Stimulated activated CD4-positive, alpha-beta T cell treated with anti-CD3 and anti-CD28 coated beads, Interleukin-4, amount 100 ng/mL, for 24 hours (primary cell): ENCODE measurements around the gene RORC.

Experiments
- DNase-seq: peaks from one replicate; pipeline ENCODE4 v3.0.0-alpha.2; 2020

RORC gene

DNA sequence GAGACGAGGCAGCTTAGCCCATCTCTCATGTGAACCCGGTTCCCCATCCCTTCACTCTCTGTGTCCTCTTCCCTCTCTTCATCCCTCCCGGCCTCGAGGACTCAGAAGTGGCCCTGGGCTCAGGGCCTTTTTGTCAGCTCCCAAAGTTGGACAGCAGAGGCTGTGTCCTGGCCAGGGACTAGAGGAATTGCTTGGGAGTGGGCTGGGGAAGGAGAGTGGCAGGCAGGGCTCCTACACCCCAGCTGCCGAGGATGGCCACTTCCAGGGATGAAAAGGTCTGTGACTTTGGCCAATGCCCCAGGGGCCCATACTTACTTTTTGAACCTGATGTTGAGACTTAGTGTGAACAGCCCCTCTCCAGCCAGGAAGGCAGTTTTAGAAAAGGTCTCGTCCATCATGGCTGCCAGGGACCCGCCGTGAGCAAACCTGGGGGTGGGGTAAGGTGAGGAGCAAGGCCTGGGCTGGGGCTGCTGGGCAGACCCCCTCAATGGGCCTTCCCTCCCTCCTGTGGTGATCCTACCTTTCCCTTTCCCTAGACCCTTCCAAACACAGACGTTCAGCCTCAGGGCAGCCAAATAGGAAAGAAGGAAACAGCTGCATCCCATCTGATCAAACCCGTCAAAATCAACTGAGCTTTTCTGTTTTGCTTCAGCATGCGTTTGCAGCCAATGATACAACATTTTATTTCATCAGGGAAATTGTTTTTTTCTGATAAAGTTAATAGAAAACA is 16.4 kb upstream of the RORC start:
- DNase-seq: no peak

DNA sequence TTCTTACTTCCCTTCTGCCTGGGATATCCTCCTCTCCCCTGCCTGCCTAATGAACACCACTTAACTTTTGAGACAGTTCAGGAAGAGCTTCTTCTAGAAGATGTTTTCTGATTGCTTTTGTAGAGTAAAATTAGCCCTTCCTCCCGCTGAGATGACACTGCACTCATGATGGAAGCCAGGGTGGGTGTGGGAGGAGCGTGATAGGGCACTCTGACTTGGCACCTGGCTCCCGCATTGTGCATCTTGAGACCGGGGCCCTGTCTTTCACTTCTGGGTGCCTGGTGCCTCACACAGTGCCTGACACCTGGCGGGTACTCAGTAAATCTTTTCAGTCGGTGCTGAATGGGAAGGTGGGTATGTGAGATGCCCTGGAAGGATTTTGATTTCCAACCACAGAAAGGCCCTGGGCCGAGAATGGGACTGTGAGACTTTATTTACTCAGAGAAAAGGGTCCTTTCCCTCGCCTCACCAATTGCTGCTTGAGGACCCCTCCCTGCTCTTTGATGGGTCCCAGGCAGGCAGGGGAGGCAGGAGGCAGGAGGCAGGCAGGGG is 15.2 kb upstream of the RORC start:
- no peak for DNase-seq

DNA sequence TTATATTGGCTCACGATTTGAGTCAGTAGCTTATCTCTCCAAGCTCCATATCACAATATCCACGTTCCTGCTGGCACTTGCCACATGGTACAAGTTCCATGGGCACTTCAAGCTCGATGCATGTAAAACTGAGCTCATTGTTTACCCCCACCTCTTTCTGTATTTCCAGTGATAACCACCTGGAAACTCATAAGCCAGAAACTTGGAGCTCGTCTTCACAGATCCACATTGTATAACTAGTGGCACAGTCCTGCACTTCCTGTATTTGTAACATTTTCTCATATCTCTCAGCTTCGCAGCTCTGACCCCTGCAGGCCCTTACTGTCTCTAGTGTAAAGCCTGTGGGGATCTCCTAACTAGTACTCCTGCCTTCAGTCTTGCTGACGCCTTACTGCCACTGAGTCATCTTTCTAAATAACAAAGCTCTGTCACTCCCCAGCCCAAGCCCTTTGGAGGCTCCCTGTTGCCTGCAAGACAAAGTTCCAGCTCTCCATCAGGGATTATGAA is 14.5 kb upstream of the RORC start:
- no peak for DNase-seq

DNA sequence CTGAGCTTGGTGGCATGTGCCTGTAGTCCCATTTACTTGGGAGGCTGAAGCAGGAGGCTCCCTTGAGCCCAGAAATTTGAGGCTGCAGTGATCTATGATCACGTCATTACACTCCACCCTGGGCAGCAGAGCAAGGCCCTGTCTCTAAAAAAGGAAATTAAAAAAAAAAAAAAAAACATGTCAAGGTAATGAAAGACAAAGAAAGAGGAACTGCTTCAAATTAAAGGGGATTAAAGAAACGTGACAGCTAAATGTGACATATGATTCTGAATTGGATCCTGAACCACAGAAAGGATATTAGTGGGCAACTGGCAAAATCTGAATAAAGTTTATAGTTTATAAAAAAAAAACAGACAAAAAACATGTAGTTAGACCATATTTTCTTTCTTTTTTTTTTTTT is 11.8 kb upstream of the RORC start:
- no peak for DNase-seq

DNA sequence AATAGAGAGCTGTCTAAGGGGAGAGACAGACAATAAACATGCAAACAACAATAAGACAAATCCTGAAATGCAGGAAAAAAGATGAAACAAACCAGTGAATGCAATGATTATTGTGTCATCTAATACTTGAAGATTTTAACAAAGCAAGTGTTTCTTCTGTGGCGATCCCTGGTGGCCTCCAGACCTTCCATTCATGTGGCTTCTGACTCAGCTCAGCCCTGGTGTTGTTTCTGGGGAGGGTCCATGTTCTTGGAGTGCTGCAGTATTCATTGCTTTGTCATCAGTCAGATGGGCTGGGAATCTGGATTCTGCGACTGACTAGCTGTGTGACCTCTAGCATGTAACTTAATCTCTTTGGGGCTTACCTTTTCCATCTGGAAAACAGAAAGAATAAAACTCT is 9.5 kb upstream of the RORC start:
- no peak for DNase-seq

DNA sequence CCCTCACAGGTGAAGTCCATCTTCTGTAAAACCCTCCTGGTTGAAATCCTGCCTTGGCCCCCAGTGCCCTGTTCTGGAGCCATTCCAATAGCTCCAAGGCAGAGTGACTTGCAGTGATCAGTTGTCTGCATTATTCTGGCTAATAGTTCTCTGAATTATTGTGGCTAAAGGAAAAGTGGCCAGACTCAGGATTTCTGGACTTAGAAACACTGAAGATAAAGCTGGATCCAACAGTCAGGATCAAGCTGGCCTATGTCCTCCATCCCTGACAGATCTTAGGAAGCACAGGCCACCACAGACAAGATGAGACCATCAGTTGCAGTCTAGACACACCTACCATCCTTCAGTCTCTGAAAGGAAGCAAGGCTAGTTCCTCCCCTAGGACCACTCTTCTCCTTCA is 8.8 kb upstream of the RORC start:
- DNase-seq: no peak

DNA sequence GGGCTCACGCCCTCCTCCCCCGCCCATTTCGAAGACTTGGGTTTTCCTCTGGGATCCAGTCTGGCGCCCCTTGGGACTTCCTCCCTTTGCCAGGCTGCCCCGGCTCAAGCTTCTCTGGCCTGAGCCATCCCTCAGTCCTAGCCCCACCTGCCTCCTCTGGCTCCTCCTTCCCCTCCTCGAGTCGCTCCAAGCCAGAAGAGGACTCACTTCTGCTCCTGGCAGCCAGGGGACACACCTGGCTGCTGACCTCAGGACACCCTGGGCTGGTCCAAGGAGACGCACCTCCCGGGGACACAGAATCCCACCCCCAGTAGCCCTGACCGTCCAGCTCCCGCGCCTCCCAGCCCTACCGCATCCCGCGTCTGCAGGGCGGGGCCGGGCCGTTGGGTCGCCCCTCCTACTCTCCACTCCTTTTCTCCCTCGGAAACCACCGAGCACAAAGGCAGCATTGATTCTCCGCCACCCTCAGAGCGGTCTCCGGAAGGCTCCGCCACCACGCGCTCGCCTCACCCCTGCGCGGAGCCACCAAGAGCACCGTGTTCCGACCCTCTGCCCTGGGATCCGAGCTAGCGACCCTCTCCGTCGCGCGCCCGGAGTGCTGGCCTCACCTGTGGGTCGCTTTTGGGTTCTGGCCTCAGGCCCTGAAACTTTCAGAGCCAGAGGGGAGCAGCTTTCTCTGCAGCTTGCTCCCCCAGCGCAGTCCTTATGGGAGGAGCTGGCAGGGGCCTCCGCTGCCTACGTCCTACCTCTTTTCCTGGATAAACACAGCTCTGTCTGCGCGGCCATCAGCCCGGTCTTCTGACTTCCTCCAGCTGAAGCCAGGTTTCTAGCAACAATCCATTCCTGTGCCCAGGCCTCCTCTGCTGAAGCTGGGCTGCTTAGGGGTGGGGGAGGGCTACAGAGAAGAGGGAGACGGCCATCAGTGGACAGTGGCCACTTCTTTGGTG is 8.1 kb upstream of the RORC start, which contains the start of gene C2CD4D:
Gene C2CD4D (minus strand): TSS at position 364 of the 947 bp plus-strand sequence. CDS start 831 bp downstream, outside the sequence.
- DNase-seq: peak; percentile 71

DNA sequence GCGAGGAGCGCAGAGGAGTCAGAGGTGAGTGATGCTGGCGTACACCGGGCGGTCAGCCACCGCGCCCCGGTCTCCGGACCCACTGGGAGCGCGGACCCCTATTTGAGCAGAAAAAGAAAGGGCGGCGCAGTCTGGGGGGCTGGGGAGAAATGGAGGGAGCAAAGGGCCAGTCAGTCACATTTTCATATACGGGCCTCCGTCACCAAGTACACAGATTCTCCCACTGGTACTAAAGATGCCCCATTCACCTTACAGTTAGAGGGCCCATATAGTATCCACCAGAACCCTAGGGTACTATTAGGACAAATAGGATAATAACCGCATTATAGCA is 7.4 kb upstream of the RORC start:
- no peak for DNase-seq

DNA sequence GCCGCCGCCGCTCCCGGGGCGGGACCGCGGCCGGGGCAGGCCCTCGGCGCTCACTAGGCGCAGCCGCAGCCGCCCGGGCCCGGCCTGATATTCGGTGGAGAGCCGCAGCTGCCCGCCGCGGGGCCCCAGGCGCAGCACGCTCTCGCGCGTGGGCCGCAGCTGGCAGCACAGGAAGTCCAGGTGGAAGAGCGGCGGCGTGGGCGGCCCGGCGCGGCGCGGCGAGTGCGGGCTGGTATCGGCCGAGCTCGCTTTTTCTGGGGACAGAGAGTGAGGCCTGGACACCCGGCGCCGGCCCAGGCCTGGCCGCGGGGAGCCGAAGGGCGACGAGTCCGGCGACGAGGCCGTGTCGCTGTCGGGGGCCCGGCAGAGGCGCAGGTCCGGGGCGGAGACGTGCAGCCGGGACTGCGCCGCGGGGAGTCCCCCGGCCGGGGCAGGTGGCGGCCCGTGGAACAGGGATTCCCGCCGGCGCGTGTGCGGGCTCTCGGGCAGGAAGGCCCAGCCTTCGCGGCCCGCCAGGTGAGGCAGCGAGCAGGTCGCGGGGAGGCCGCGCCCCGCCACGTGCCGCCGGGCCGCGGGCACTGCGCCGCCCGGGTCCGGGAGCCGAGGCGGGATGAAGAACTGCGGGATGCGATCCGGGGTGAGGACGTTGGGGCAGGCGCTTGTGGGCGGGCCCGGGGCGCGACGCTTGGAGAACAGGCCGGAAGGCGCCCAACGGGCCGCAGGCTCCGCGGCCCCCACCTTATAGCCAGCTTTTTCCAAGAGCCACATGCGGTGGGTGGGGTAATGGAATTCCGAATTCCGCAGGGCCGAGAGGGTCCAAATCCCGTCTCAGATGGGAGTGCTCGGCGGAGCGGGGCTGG is 6.8 kb upstream of the RORC start:
- DNase-seq: peak; percentile 52

DNA sequence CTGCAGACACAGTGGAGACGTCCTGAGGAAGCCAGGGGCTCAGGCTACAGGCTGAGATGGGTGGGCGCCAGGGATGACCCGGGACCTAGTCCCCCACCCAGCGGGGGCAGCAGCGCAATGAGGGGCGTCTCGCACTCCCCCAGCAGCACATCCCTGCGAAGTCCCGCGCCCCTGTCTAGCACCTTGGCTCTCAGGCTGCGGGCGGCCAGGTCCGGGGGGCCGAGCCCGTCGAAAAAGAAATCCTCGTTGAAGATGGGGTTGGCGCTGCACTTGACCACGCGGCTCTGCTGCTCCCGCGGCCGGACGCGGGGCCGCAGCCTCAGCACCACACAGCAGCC is 6.3 kb upstream of the RORC start:
- DNase-seq: no peak

DNA sequence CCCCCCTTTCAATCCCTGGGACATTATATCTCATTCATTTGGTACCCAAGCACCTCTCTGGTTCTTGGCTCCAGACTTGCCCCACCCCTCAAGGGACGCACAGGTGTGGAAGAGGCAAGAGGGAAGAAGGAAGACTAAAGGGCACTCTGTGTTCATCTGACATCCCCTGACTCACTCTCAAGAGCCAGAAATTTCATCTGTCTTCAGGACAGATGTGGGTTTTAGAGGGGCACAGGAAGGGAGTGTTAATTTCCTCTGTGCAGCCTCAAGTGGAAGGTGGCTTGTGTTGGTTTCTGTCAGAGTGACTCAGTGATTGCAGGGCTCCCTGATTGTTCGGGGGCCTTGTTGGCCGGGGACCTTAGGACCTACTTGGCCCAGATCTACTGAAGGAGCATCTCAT is 5.6 kb upstream of the RORC start:
- peak; percentile 40 for DNase-seq

DNA sequence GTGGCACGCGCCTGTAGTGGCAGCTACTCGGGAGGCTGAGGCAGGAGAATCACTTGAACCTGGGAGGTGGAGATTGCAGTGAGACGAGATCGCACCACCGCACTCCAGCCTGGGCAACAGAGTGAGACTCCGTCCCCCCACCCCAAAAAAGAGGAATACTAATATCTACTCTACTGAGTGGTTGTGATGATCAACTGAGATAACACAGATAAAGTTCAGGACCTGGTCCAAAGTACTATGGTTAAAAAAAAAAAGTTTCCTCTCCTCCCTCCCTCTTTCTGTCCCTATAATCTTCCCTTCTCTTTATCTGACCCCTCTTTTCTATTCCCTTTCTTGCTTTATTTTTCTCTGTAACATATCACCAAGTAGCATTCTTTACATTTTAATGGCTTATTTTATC is 4.0 kb upstream of the RORC start:
- no peak for DNase-seq

DNA sequence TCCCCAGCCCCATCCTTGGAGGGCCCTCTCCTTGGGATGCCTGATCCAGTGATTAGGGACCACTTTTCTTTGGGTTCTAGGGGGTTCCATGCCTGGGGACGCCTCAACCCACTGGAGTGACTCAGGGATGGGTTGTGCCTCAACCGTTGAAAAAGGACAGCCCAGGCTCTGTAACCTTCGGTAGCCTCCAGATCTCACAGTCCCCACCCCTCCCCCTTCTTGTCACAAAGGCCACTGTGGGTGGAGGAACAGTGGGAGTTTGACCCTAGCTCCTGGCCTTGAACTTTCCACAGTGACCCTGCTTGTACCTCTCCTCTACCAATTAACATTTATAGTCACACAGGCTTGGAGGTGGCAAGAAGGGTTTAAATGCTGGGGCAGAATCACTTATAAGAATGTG is 2.6 kb upstream of the RORC start:
- DNase-seq: no peak

DNA sequence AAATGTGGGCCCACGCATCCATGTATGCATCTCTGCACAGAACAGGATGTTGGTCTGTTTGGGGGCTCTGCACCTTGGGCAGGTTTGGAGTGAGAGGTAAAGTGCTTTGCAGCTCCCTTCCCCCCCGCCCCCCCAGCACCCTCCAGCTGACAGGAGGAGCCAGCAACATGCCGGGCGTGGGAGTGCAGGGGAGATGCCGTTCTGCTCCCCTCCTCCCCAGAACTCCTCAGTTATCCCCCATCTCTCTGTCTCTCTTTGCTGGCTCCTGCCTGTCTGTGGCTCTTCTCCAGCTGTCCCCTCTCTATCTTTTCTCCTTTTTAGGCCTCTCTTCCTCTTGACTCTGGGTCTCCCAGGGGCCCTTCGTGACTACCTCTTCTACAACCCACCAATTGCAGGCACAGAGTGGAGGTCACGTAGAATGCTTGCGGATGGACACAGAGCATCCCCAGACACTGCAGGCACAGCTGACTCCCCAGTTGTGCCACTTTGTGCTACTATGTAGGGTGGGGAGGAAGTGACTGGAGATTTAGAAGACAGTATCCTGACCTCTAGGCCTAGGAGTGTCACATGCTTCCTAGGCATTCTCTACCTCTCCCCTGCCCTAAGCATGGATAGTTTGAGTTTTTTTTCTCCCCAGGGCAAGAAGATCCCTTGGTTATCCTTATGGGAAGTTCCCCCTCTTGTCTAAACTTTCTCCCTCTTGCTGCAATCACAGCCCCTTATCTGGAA is 1.7 kb upstream of the RORC start:
- DNase-seq: no peak

DNA sequence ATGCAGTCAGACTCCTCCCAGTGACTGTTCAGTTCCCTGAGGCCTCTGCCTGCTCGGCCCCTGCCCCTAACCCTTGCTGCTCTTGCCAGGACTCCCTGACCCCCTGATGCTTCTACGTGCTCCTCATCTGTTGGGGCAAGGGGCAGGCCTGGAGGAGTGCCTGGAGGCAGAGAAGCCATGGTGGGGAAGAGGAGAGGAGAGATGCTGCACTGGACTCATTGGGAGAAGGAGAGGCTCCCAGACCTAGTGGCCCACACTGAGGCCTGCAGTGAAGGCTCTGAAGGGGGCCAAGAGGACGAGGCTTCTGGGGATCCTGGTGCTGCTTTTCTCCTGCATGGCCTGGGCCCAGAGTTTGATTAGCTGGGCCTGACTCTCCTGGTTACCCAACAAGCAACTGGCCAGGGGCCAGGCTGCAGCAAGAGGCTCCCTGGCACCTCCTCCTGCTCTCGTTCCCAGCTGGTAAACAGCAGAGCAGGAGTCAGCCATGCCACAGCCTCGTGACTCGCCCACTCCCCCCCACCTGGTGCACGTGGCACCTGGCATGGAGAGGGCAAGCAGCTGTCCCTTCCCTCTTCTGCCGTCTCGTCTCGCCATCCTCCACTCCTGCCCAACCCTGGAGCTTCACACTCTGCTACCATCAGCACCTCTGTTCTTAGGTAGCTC is 847 bp upstream of the RORC start:
- no peak for DNase-seq

DNA sequence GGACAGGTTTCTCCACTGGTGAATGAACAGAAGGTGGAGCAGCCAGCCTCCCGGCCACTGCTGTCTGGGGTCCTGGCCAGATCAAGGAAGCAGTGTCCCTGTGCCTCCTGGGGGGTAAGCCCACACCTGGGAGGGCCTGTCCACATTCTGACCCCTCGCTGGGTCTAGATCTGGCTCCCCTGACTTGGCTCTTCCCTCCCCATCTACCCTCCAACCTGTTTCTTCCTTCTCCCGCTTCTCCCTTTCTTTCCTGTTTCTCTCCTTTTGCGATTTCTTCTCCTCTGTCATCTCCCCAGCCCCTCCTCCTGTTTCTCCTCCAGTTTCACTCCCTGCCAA is 378 bp downstream of the RORC start:
- no peak for DNase-seq

DNA sequence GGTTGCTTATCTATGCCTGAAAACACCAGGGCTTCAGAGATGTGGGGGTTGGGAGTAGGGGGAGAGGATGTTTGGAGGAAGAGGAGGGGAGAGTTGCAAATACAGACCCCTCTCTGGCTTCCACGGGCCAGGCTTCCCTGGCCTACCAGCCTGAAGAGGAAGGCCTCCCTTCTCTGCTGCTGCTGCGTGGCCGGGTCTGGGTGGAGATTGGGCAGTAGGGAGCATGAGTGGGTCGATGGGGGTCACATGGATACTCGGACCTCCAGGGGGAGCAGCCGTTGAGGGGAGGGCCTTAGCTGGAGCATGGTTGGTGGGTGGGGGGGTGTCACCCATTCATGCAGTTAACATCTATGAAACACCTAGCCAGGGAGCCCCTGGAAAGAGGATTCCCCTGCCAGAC is 1.5 kb downstream of the RORC start:
- DNase-seq: no peak

DNA sequence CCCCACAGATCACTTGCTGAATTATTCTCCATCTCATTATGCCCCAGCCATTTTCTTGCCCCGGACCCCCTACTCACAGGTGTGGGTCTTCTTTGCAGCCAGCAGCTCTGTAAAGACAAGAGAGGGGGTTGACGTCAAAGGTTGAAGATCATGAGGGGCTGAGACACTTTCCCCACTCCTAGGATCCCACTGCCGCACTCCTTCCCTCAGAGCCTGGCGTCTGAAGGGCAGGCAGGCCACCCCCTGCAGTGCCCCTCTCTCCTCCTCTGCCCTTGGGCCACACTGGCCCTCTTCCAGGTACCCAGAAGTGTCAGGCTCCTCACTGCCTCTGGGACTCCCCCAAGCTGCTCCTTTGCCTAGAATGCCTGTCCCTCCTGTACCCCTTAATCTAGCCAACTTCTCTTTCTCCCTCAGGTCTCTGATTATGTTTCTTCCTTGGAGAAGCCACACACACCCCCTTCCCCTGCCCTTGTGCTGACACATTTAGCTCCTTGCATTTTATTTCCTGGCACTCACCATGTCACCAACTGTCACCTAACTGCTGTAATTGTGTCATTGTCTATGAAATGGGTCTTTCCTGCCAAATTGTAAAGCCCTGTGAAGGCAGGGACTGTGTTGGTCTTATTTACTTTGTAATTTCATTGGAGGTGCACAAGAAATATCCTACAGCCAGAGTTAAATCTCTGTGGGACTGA is 2.1 kb downstream of the RORC start:
- no peak for DNase-seq

DNA sequence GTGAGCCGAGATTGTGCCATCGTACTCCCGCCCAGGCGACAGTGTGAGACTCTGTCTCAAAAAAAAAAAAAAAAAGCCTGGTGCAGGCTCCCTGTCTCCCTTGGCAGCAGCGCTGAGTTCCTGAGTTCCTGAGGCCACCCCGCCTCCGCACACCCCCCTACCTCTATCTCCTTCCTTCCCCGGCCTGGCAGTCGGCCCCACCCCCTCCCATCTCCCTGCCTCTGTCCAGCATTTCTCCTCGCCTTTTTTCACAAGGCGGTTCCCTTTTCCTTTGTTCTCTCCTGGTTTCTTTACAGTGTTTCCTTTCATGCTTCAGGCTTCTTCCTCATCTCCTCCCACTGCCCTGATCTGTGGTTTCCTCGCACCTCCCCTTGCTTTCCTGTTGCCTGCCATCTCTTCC is 2.7 kb downstream of the RORC start:
- no peak for DNase-seq

DNA sequence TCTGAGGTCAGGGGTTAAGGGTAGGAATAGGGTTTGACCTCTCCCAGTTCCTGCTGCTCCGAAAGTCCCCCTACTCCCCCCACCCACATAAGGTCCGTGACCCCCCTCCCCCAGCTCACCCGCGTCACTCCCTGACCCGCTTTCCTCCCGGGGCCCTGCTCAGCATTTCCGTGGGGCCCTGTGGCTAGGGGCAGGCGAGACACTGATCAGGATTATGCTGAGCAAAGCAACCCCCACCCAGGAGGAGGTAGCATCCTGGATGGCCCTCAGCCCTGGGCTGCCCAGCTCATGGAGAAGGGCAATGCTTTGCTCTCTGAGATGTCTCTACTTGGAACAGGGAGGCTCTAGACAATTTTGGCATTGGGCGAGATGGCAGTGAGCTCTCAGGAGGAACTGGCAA is 3.7 kb downstream of the RORC start:
- no peak for DNase-seq
